ENCODE data around the gene PDE7B.

The PDE7B gene

DNA sequence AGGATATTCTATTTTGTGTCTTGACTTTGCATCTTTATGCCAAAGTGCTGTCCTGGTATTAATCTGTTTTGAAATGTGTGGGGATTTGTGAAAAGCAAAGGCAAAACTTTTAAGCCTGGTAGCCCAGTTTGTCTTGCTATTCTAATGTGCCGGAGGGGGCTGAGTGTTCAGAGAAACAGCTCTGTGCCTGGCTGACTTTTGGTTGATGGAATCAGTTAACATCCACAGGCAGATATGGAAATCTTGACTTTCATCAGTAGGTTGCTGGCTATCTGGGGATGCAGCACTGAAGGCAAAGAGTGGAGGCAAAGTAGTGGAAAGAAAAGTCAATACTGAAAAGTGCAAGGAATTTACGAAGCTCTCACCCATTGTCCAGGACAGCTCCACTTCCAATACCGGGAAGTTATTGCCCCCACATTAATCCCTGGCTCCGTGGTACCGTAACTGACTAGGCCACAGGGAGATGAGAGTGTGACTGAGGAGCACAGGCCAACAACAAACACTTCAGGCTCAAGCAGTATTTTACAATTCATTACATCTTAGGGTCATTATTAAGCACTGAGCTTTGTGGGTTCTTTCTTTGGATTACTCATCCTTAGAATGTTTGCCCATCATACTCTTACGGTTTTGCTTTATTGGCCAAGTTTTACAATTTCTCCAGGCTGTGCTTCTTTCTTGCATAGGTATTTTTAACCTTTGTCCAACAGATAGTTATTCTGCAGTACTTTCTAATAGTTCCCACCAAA is 234.0 kb downstream of the PDE7B start:
- no peak overlapping the region for H3K27ac ChIP-seq (ENCODE audit: low read depth, low read length, severe bottlenecking)
- no peaks in the 10 kb centered on the region for H3K9me3 ChIP-seq (ENCODE audit: control insufficient read depth, low read length)
- 90 to 93% methylated on average over 3 to 4 of the region's 6 CpGs for WGBS, 2 experiments (ENCODE audit: insufficient coverage in 2 of 2)
- H3K4me3 ChIP-seq (ENCODE audit: extremely low read depth, insufficient read depth, low read length, poor library complexity, severe bottlenecking) = no peak overlapping the region
- H3K36me3 ChIP-seq (ENCODE audit: control insufficient read depth, insufficient read depth, low read length) = no peaks in the 10 kb centered on the region
- H3K4me1 ChIP-seq (ENCODE audit: control insufficient read depth, insufficient read depth, low read length, poor library complexity, severe bottlenecking) = peaks cover 3% of the 10 kb centered on the region

DNA sequence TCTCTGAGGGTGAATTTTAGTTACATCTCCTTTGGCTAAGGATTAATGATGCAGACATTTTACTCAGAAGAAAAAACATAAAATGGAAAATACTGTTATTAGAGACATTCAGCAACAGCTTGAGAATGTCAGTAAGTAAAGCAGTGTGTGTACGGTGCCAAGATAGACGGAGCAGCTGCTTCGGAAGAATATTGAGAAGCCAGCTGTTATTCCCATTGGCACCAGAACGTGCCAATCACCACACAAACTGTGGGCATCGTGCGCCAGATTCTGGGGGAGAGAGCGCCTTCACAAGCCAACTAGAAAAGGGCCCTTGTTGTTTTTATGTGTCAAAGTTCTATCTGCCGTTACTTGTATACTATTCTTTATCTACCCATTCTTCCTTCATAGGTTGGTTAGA is 235.2 kb downstream of the PDE7B start:
- no peak overlapping the region for H3K4me3 ChIP-seq (ENCODE audit: extremely low read depth, insufficient read depth, low read length, poor library complexity, severe bottlenecking)
- H3K9me3 ChIP-seq (ENCODE audit: control insufficient read depth, low read length) = no peaks in the 10 kb centered on the region
- WGBS, 2 experiments (ENCODE audit: insufficient coverage in 2 of 2) = 88 to 95% methylated on average over 3 to 5 of the region's 8 CpGs
- H3K27ac ChIP-seq (ENCODE audit: low read depth, low read length, severe bottlenecking) = no peak overlapping the region
- H3K36me3 ChIP-seq (ENCODE audit: control insufficient read depth, insufficient read depth, low read length) = no peaks in the 10 kb centered on the region
- H3K4me1 ChIP-seq (ENCODE audit: control insufficient read depth, insufficient read depth, low read length, poor library complexity, severe bottlenecking) = peaks cover 3% of the 10 kb centered on the region

DNA sequence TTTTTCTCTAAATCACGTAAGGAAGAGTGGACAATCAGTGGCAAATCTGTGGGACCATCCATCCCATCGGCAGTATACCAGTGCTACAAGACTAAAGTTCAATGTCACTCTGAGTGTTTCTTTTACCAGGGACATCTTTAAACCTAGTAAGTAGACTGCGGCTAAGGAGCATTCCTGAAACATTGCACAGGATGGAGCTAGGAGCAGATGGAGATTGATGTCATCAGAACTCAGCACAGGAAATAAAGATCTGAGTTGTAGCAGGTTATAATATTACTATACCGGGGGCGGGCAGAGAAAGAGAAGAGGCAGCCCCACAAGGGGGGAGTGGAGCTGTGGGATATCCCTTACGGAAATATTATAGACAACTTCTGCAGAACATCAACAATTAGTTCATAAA is 236.5 kb downstream of the PDE7B start:
- Histone ChIP-seq H3K9me3 (ENCODE audit: control insufficient read depth, low read length) (no peaks in the 10 kb centered on the region), H3K36me3 (ENCODE audit: control insufficient read depth, insufficient read depth, low read length) (no peaks in the 10 kb centered on the region), H3K4me1 (ENCODE audit: control insufficient read depth, insufficient read depth, low read length, poor library complexity, severe bottlenecking) (peaks cover 3% of the 10 kb centered on the region), H3K27ac (ENCODE audit: low read depth, low read length, severe bottlenecking) (no peak overlapping the region), H3K4me3 (ENCODE audit: extremely low read depth, insufficient read depth, low read length, poor library complexity, severe bottlenecking) (no peak overlapping the region)
- 85 to 97% methylated on average over 2 to 3 of the region's 6 CpGs for WGBS, 2 experiments (ENCODE audit: insufficient coverage in 2 of 2)

DNA sequence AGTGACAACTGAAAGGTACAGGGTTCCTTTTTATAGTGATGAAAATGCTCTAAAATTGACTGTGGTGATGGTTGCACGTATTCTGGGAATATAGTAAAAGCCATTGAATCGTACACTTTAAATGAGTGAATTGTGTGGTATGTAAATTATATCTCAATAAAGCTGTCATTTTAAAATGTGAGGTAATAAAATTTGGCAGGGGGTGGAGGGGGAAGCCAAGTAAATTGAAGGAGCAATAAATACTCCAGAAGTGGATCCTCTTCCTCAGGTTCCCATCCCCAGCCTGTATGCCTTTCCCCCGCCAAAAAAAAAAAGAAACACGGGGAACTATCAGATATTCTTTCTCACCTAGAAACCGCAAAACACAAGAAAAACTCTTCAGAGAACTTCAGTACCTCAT is 237.2 kb downstream of the PDE7B start:
- no peak overlapping the region for H3K4me3 ChIP-seq (ENCODE audit: extremely low read depth, insufficient read depth, low read length, poor library complexity, severe bottlenecking)
- WGBS, 2 experiments (ENCODE audit: insufficient coverage in 2 of 2) = 90 to 100% methylated on average over 1 to 2 of the region's 5 CpGs
- H3K9me3 ChIP-seq (ENCODE audit: control insufficient read depth, low read length) = no peaks in the 10 kb centered on the region
- no peak overlapping the region for H3K27ac ChIP-seq (ENCODE audit: low read depth, low read length, severe bottlenecking)
- H3K4me1 ChIP-seq (ENCODE audit: control insufficient read depth, insufficient read depth, low read length, poor library complexity, severe bottlenecking) = peaks cover 3% of the 10 kb centered on the region
- no peaks in the 10 kb centered on the region for H3K36me3 ChIP-seq (ENCODE audit: control insufficient read depth, insufficient read depth, low read length)

DNA sequence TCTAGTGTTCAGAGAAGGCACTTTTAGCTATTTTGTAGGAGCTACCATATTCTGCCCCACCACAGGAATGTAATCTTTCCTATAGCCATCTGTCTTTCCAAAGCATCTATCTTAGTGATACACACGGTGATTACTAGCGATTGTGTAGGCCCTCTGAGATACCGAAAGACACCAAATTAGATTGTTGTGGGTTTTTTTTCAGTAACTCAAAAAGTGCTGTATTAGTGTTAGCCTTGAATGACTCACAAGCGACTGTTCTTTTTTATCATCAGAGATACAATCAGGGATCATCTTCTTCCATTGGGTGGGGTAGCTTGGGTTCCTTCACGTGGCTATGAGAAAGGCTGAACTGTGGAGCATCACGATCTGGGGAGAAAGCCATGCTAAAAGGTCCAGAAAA is 238.4 kb downstream of the PDE7B start:
- H3K36me3 ChIP-seq (ENCODE audit: control insufficient read depth, insufficient read depth, low read length) = no peaks in the 10 kb centered on the region
- H3K4me1 ChIP-seq (ENCODE audit: control insufficient read depth, insufficient read depth, low read length, poor library complexity, severe bottlenecking) = peaks cover 3% of the 10 kb centered on the region
- no peak overlapping the region for H3K27ac ChIP-seq (ENCODE audit: low read depth, low read length, severe bottlenecking)
- WGBS, 2 experiments (ENCODE audit: insufficient coverage in 2 of 2) = 60 to 95% methylated on average over 1 to 4 of the region's 6 CpGs
- no peak overlapping the region for H3K4me3 ChIP-seq (ENCODE audit: extremely low read depth, insufficient read depth, low read length, poor library complexity, severe bottlenecking)
- no peaks in the 10 kb centered on the region for H3K9me3 ChIP-seq (ENCODE audit: control insufficient read depth, low read length)

DNA sequence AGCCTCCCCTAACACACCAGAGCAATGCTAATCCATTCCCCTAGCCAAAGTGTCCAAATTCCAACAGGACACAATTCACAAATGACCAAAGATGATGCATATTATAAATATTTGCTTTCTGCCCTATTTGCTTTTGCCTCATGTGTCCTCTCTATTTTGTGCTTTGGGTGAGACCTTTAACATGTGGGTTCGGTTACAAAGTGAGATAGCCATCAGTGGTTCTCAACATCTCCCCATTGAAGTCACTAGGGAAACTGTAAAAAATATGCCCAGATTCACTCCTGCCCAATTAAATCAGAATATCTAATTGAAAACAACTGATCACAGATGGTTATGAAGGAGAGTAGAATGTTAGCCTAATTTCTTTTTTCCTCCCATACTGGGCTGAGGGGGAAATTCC is 239.4 kb downstream of the PDE7B start:
- Histone ChIP-seq H3K4me3 (ENCODE audit: extremely low read depth, insufficient read depth, low read length, poor library complexity, severe bottlenecking) (no peak overlapping the region), H3K36me3 (ENCODE audit: control insufficient read depth, insufficient read depth, low read length) (no peaks in the 10 kb centered on the region), H3K4me1 (ENCODE audit: control insufficient read depth, insufficient read depth, low read length, poor library complexity, severe bottlenecking) (no peaks in the 10 kb centered on the region), H3K27ac (ENCODE audit: low read depth, low read length, severe bottlenecking) (no peak overlapping the region), H3K9me3 (ENCODE audit: control insufficient read depth, low read length) (no peaks in the 10 kb centered on the region)
- WGBS, 2 experiments (ENCODE audit: insufficient coverage in 2 of 2) = no CpG with 5 or more reads among the region's 1 CpG

DNA sequence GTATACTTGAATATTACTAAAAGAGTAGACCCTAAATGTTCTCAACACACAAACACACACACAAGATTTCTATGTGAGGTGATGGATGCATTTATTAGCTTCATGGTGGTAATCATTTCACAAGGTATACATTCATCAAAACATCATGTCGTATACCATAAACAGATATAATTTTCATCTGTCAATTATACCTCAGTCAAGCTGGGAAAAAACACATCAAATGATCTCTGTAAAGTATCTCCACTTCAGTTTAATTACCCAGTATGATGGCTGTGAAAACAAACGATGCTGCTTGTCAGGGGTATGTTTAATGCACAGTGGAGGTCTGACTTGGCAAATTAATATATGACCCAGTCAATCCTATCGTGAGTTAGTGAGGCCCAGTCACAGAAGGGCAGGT is 241.4 kb downstream of the PDE7B start:
- 72 to 80% methylated on average over 2 of the region's 3 CpGs for WGBS, 2 experiments (ENCODE audit: insufficient coverage in 2 of 2)

DNA sequence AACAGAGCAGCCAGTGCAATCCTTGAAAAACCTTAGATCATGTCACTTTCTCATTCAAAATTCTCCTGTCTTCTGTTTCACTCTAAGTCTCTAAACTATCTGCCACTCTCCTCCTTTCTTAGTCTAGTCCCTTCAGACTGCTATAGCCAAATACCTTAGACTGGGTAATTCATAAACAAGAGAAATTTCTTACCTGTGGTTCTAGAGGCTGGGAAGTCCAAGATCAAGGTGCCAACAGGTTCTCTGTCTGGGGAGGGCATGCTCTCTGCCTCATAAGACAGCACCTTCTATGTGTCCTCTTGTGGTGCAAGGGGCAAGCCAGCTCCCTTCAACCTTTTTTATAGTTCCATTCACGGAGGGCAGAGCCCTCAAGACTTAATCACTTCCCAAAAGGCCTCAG is 242.3 kb downstream of the PDE7B start:
- Histone ChIP-seq H3K27ac (ENCODE audit: low read depth, low read length, severe bottlenecking) (no peak overlapping the region), H3K36me3 (ENCODE audit: control insufficient read depth, insufficient read depth, low read length) (no peaks in the 10 kb centered on the region), H3K4me3 (ENCODE audit: extremely low read depth, insufficient read depth, low read length, poor library complexity, severe bottlenecking) (no peak overlapping the region), H3K4me1 (ENCODE audit: control insufficient read depth, insufficient read depth, low read length, poor library complexity, severe bottlenecking) (no peaks in the 10 kb centered on the region), H3K9me3 (ENCODE audit: control insufficient read depth, low read length) (no peaks in the 10 kb centered on the region)
- WGBS, 2 experiments (ENCODE audit: insufficient coverage in 2 of 2) = no CpG with 5 or more reads among the region's 1 CpG

More for the DNA sequence above, 241.4 kb downstream of the PDE7B start:
- Histone ChIP-seq H3K4me3 (ENCODE audit: extremely low read depth, insufficient read depth, low read length, poor library complexity, severe bottlenecking) (no peak overlapping the region), H3K4me1 (ENCODE audit: control insufficient read depth, insufficient read depth, low read length, poor library complexity, severe bottlenecking) (no peaks in the 10 kb centered on the region), H3K36me3 (ENCODE audit: control insufficient read depth, insufficient read depth, low read length) (no peaks in the 10 kb centered on the region), H3K9me3 (ENCODE audit: control insufficient read depth, low read length) (no peaks in the 10 kb centered on the region), H3K27ac (ENCODE audit: low read depth, low read length, severe bottlenecking) (no peak overlapping the region)

DNA sequence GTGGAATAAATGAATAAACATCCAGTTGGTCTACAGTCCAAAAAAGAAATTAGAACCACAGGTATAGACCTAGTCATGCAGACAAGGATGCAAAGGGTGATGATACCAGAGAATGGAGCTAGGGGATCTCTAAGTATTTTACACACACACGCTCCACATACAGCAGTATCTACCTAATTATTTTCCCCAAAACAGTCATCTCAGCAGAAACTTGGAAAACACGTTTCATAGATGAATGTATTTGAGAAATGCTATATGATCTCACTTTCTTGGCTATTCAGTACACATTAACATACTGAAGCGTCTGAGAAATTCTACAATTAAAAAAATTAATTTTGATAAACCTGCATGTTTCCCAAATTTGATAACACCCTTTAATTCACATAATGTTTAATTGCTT is 243.3 kb downstream of the PDE7B start:
- H3K36me3 ChIP-seq (ENCODE audit: control insufficient read depth, insufficient read depth, low read length) = no peaks in the 10 kb centered on the region
- no peaks in the 10 kb centered on the region for H3K9me3 ChIP-seq (ENCODE audit: control insufficient read depth, low read length)
- WGBS, 2 experiments (ENCODE audit: insufficient coverage in 2 of 2) = 100% methylated on average over 1 of the region's 3 CpGs; no CpG with 5 or more reads in 1 of the 2 experiments
- no peak overlapping the region for H3K4me3 ChIP-seq (ENCODE audit: extremely low read depth, insufficient read depth, low read length, poor library complexity, severe bottlenecking)
- H3K4me1 ChIP-seq (ENCODE audit: control insufficient read depth, insufficient read depth, low read length, poor library complexity, severe bottlenecking) = no peaks in the 10 kb centered on the region
- H3K27ac ChIP-seq (ENCODE audit: low read depth, low read length, severe bottlenecking) = no peak overlapping the region

DNA sequence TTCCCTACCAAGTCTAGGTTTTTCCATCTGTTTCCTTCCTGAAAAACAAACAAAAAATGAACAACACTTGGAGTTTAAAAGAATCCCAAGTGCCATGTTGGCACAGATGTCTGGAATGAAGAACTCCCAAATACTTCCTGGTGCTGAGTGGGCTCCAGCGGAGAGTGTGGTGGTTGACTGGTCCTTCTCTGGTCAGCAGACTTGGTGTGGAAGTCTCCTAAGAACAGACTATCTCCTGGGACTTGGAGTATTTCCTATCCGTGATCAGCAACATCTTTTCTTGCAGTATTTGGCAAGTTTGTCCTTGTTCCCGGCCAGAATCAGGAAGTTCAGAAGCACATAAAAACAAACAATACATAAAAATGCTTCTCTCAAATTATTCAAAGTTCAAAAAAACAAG is 244.5 kb downstream of the PDE7B start:
- Histone ChIP-seq H3K4me3 (ENCODE audit: extremely low read depth, insufficient read depth, low read length, poor library complexity, severe bottlenecking) (no peak overlapping the region), H3K36me3 (ENCODE audit: control insufficient read depth, insufficient read depth, low read length) (no peaks in the 10 kb centered on the region), H3K9me3 (ENCODE audit: control insufficient read depth, low read length) (no peaks in the 10 kb centered on the region), H3K27ac (ENCODE audit: low read depth, low read length, severe bottlenecking) (no peak overlapping the region), H3K4me1 (ENCODE audit: control insufficient read depth, insufficient read depth, low read length, poor library complexity, severe bottlenecking) (no peaks in the 10 kb centered on the region)
- WGBS, 2 experiments (ENCODE audit: insufficient coverage in 2 of 2) = 83 to 86% methylated on average over 2 to 3 of the region's 3 CpGs

DNA sequence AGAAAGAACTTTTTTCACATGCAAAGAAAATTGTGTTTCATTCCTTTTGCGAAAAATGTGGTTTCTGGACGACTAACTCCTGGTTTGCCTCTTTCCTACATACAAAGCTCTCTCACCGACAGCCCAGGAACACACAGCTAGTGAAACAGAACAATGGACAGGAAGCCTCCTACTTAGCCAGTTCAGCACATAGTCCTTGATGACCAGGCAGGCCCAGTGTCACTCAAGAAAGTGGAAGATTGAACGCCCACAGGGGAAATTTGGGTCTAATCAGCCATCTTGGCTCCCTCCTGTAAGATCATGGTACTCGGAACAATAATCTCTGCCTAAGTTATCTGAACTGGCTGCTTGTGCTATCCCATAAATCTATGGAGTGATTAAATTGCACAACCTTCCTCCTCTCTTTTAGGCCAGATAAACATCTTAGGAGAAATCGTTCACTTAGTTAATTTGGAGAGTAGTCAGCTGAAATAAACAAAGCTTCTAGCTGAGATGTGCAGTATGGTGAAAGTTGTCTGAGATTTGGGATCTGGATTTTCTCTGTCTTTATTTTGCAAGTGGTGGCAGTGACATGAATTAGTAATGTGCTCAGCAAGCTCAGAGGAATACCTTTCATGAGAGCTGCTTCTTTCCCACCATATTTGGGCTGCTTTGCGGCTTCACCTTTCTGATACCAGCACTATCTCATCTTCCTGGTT is 251.6 kb downstream of the PDE7B start:
- Histone ChIP-seq H3K36me3 (ENCODE audit: control insufficient read depth, insufficient read depth, low read length) (no peaks in the 10 kb centered on the region), H3K27ac (ENCODE audit: low read depth, low read length, severe bottlenecking) (peak overlapping the region; percentile 73), H3K4me3 (ENCODE audit: extremely low read depth, insufficient read depth, low read length, poor library complexity, severe bottlenecking) (no peak overlapping the region), H3K9me3 (ENCODE audit: control insufficient read depth, low read length) (no peaks in the 10 kb centered on the region), H3K4me1 (ENCODE audit: control insufficient read depth, insufficient read depth, low read length, poor library complexity, severe bottlenecking) (peaks cover 14% of the 10 kb centered on the region)
- WGBS, 2 experiments (ENCODE audit: insufficient coverage in 2 of 2) = 54 to 63% methylated on average over 1 to 5 of the region's 7 CpGs

Measured in mesodermal cell (in vitro differentiated cells).